ENCODE data around the gene EP400.
"Not testable (repeated sequence)": the region's sequence is repeated elsewhere in the genome, so short reads cannot be mapped to it uniquely, and the experiment has no call there.

EP400 gene

DNA sequence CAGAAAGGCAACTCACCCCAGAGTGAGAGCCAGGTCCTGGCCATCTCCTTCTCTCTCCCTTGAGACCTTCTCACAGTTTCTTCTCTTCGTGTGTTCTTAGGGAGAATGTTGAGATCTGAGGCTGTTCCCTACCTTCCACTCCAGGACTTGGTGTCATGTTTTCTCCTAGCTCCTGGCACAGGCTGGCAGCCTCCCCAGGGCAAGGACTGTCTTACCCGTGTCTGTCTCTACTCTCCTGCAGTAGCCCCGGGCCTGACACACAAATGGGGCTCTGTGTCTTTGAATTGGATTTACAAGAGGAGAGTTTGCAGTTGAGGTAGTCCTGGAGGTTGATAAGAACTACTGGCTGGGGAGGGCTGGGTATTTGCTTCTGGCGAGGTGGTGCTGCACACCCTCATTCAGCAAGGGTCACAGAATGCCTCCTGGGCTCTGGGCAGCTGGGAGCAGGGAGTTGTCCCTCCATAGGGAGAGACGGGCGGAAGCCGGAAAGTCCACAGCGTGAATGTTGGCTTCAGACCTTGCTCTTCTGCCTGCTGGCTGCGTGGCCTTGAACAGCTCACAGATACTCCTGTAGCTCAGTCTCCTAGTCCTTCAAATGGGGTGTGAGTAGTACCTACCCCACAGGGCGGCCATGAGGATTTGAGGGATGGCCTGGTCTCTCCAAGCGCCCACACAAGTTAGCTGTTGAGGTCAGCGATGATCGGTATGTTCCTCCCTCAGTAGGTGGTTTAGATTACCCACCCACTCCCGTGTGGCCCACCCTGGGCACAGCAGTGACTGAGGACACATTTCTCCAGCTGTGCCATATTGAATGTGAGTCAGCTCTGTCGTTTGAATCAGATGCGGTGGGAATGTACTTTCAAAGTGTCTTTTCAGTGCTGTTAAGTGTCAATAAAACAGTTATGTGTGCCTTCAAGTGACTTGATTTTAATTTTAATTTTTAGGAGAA lies 10.2 kb downstream of the EP400 start (continued):
- TF ChIP-seq PRDM2 (tag by site-specific recombination; IDR thresholded peaks at IDR 0.05; ENCODE audit: borderline replicate concordance): no peak
- no peak for TF ChIP-seq ZNF175 (tag by site-specific recombination; IDR thresholded peaks at IDR 0.05)
- no peak for TF ChIP-seq ZNF692 (tag by site-specific recombination; IDR thresholded peaks at IDR 0.05)
- TF ChIP-seq ZNF560 (tag by site-specific recombination; IDR thresholded peaks at IDR 0.05; ENCODE audit: borderline replicate concordance): no peak
- TF ChIP-seq ZBTB17 (tag by site-specific recombination; IDR thresholded peaks at IDR 0.05): no peak
- peak; percentile 45 for TF ChIP-seq ZIC2 (tag by site-specific recombination; IDR thresholded peaks at IDR 0.05)
- no peak for TF ChIP-seq ZBTB1 (tag by site-specific recombination; IDR thresholded peaks at IDR 0.05)
- TF ChIP-seq ZNF416 (tag by site-specific recombination; IDR thresholded peaks at IDR 0.05): no peak
- no peak for TF ChIP-seq MEIS1 (CRISPR knock-in tag; IDR thresholded peaks at IDR 0.05; ENCODE audit: borderline replicate concordance)
- no peak for TF ChIP-seq OVOL3 (tag by site-specific recombination; IDR thresholded peaks at IDR 0.05)
- peak; percentile 86 for TF ChIP-seq ZFHX2 (tag by site-specific recombination; conservative IDR thresholded peaks at IDR 0.05)
- no peak for TF ChIP-seq SETDB1 (IDR thresholded peaks at IDR 0.05; ENCODE audit: insufficient read length, low read length)
- TF ChIP-seq ZNF223 (tag by site-specific recombination; IDR thresholded peaks at IDR 0.05): no peak
- no peak for TF ChIP-seq ZNF677 (tag by site-specific recombination; IDR thresholded peaks at IDR 0.05)
- no peak for TF ChIP-seq ZSCAN30 (tag by site-specific recombination; IDR thresholded peaks at IDR 0.05)
- no peak for TF ChIP-seq ZNF747 (tag by site-specific recombination; IDR thresholded peaks at IDR 0.05)
- TF ChIP-seq ZNF658 (tag by site-specific recombination; IDR thresholded peaks at IDR 0.05): no peak

GRCh38 chr12:131960590-131961325 lies 11.0 kb downstream of the EP400 start:
- H3K27ac ChIP-seq (ENCODE audit: extremely low read depth, low read depth, low read length); H3K9me3 ChIP-seq (ENCODE audit: control insufficient read depth, insufficient read depth, low read depth, low read length); POLR2A ChIA-PET; H3K4me3 ChIP-seq (ENCODE audit: low read depth, low read length); CTCF ChIA-PET: not testable (repeated sequence)
- Histone ChIP-seq H3K4me1 (ENCODE audit: control insufficient read depth, insufficient read depth, low read length) (peaks cover 19% of the 10 kb centered on the region), H3K36me3 (ENCODE audit: control insufficient read depth in 2 of 2, insufficient read depth in 1 of 2, low read length in 2 of 2) (peaks cover 5 to 14% of the 10 kb centered on the region in 2 experiments; a peak in 2 of 3 replicates)

DNA sequence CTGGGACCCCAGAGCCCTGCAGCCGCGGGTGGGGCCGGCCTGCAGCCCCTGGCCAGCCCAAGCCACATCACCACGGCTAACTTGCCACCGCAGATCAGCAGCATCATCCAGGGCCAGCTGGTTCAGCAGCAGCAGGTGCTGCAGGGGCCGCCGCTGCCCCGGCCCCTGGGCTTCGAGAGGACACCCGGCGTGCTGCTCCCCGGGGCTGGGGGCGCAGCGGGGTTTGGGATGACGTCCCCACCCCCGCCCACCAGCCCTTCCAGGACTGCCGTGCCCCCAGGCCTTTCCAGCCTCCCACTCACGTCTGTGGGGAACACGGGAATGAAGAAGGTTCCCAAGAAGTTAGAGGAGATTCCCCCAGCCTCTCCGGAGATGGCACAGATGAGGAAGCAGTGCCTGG lies 11.6 kb downstream of the EP400 start:
- CTCF ChIA-PET; H3K4me3 ChIP-seq (ENCODE audit: low read depth, low read length); H3K27ac ChIP-seq (ENCODE audit: extremely low read depth, low read depth, low read length); H3K9me3 ChIP-seq (ENCODE audit: control insufficient read depth, insufficient read depth, low read depth, low read length); POLR2A ChIA-PET: not testable (repeated sequence)
- peaks cover 13% of the 10 kb centered on the region for H3K4me1 ChIP-seq (ENCODE audit: control insufficient read depth, insufficient read depth, low read length)
- H3K36me3 ChIP-seq (ENCODE audit: control insufficient read depth in 2 of 2, insufficient read depth in 1 of 2, low read length in 2 of 2): peaks cover 5 to 14% of the 10 kb centered on the region in 2 experiments; a peak in 2 of 3 replicates
